ENCODE data around the gene C3orf38.
"Not testable (repeated sequence)": the region's sequence is repeated elsewhere in the genome, so short reads cannot be mapped to it uniquely, and the experiment has no call there.

Gene C3orf38

DNA sequence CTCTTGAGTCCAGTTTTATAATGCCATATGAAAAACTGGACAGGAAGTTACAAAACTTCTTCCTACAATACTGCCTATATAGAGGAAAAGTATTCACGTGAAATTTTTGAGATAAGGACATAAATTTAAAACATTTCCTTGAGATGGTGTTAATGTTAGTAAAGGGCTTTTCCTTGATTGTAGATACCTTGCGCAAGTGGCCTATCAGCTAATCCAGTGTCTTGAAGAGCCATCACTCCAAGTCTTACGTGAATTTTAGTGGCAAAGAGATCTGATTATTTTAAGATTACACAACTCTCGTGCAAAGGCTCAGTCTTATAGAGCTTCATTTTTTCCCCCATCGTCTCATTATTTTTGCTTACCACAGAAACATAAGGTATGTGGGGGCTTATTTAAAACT is 18.4 kb downstream of the C3orf38 start:
- H3K36me3 ChIP-seq = peaks cover 6 to 36% (median 12%) of the 10 kb centered on the region in 11 experiments; a peak in 15 of 22 replicates
- no peak; a peak in 1 of 22 replicates for TF ChIP-seq Cebpa-rat (IDR thresholded peaks at IDR 0.05)
- no peak overlapping the region for H3K4me2 ChIP-seq
- no peaks in the 10 kb centered on the region for H3K27me3 ChIP-seq
- no peak overlapping the region for H3K9ac ChIP-seq
- H3K4me1 ChIP-seq = peaks cover 0 to 11% (median 0%) of the 10 kb centered on the region in 10 experiments; a peak in 2 of 20 replicates
- H3K9me3 ChIP-seq (replicated peaks in 1 of 11) = no peaks in the 10 kb centered on the region
- no peak overlapping the region for H3K27ac ChIP-seq
- no peak overlapping the region for H3K4me3 ChIP-seq
- H4K20me1 ChIP-seq = peaks cover 0 to 23% (median 0%) of the 10 kb centered on the region in 11 experiments; a peak in 4 of 22 replicates

DNA sequence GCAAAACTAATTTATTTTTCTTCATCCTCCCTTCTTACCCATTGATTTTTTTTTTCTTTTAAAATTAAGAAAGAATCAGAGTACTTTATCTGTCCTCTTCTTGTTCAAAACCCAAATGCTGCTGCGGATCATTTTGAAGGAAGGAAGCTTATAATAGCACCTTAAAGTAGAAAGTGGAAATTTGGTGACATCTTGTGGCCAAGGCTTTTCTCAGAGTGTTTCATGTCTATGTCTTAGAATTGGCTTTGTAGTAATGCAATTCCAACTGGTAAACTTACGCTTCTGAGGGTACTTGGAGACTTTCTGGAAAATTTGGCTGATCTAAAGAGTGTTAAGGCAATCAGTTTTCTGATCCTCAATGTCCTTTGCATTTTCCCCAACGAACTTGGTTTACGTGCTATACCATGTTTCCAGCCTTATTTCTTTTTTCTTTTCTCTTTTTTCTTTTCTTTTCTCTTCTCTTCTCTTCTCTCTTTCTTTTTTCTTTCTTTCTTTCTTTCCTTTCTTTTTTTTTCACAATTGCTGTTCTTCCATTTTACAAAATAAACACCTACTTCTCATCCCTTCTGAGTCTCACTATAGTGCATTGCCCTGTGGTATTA is 30.7 kb downstream of the C3orf38 start:
- TF ChIP-seq Cebpa-rat (IDR thresholded peaks at IDR 0.05) = no peak
- Histone ChIP-seq H3K9ac (no peak overlapping the region), H3K27me3 (no peaks in the 10 kb centered on the region), H3K9me3 (replicated peaks in 1 of 11) (no peaks in the 10 kb centered on the region), H4K20me1 (no peaks in the 10 kb centered on the region), H3K4me3 (no peak overlapping the region), H3K27ac (no peak overlapping the region), H3K4me2 (peak overlapping the region in 1 of 11 experiments; percentile 10; a peak in 1 of 22 replicates), H3K36me3 (no peaks in the 10 kb centered on the region), H3K4me1 (peaks cover 0 to 2% (median 0%) of the 10 kb centered on the region in 10 experiments; a peak in 1 of 20 replicates)

DNA sequence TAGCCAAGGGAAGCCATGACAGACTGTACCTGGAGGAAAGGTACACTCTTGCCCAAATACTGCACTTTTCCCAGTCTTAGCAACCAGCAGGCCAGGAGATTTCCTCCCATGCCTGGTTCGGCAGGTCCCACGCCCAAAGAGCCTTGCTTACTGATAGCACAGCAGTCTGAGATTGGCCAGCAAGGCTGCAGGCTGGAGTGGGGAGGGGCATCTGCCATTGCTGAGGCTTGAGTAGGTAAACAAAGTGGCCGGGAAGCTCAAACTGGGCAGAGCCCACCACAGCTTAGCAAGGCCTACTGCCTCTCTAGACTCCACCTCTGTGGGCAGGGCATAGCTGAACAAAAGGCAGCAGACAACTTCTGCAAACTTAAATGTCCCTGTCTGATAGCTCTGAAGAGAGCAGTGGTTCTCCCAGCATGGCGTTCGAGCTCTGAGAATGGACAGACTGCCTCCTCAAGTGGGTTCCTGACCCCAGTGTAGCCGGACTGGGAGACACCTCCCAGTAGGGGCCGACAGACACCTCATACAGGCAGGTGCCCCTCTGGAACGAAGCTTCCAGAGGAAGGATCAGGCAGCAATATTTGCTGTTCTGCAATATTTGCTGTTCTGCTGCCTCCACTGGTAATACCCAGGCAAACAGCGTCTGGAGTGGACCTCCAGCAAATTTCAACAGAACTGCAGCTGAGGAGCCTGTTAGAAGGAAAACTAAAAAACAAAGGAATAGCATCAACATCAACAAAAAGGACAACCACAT is 32.6 kb downstream of the C3orf38 start:
- not testable (repeated sequence) for H3K4me2 ChIP-seq; H3K4me3 ChIP-seq; H3K9ac ChIP-seq; H3K36me3 ChIP-seq; H3K27ac ChIP-seq; H4K20me1 ChIP-seq; H3K27me3 ChIP-seq; H3K9me3 ChIP-seq (replicated peaks in 1 of 11); H3K4me1 ChIP-seq

DNA sequence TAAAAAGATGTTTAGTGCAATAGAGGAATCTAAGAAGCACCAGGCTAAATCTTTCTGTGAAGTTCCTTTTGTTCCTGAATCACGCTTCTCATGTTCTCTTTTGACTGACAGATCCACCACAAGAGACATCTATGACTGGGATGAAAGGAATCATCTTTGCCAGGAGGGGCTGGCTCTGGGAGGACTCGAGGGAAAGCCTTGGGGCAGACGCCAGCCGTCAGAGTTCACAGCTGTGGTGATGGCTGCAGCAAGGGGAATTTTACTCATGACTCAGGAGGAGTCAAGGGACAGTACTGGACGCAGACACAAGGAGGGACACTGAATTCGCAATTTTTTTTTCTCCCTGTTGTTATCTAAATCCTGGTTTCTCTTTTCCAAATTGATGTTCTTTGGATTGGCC is 38.7 kb downstream of the C3orf38 start:
- H3K36me3 ChIP-seq = no peaks in the 10 kb centered on the region
- H4K20me1 ChIP-seq = no peaks in the 10 kb centered on the region
- no peak for TF ChIP-seq Cebpa-rat (IDR thresholded peaks at IDR 0.05)
- no peaks in the 10 kb centered on the region for H3K27me3 ChIP-seq
- peaks cover 0 to 11% (median 3%) of the 10 kb centered on the region in 11 experiments; a peak in 9 of 22 replicates for H3K9me3 ChIP-seq (replicated peaks in 1 of 11)
- H3K4me2 ChIP-seq = no peak overlapping the region
- H3K4me3 ChIP-seq = no peak overlapping the region
- no peak overlapping the region for H3K27ac ChIP-seq
- no peak overlapping the region for H3K9ac ChIP-seq
- no peaks in the 10 kb centered on the region for H3K4me1 ChIP-seq

DNA sequence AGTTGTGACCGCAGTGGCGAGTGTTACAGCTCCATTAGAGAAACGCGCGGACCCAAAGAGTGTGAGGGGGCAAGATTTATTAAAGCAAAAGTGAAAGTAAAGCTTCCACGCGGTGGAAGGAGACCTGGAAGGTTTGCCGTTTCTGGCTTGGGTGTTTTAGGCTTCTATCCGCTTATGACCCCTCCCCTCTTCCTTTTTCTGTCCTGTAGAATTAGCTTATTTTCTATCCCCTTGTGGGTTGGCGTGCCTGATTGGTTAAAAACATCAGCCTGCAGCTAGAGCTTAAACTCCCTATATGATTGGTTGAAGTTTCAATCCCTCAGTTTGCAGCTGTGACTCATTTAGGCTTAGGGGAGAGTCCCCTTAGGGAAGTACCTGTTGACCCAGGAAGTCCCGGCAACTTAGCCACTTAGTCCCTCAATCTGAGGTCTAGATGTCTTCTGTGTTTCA is 39.6 kb downstream of the C3orf38 start:
- Histone ChIP-seq H3K4me3 (no peak overlapping the region), H3K36me3 (no peaks in the 10 kb centered on the region), H3K9ac (no peak overlapping the region), H3K27ac (no peak overlapping the region), H3K27me3 (no peaks in the 10 kb centered on the region), H3K4me2 (no peak overlapping the region), H3K9me3 (replicated peaks in 1 of 11) (peaks cover 0 to 11% (median 3%) of the 10 kb centered on the region in 11 experiments; a peak in 9 of 22 replicates), H3K4me1 (no peaks in the 10 kb centered on the region), H4K20me1 (no peaks in the 10 kb centered on the region)
- no peak for TF ChIP-seq Cebpa-rat (IDR thresholded peaks at IDR 0.05)

DNA sequence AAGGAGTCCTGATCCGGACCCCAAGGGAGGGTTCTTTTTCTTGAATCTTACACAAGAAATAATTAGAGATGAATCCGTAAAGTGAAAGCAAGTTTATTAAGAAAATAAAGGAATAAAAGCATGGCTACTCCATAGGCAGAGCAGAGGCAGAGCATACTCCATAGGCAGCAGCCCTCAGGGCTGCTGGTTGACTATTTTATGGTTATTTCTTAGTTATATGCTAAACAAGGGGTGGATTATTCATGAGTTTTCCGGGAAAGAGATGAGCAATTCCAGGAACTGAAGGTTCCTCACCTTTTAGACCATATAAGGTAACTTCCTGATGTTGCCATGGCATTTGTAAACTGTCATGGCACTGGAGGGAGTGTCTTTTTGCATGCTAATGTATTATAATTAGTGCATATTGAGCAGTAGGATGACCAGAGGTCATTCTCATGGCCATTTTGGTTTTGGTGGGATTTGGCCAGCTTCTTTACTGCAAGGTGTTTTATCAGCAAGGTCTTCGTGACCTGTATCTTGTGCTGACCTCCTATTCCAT is 42.2 kb downstream of the C3orf38 start:
- H3K27me3 ChIP-seq = no peaks in the 10 kb centered on the region
- no peaks in the 10 kb centered on the region for H4K20me1 ChIP-seq
- no peak overlapping the region for H3K27ac ChIP-seq
- no peak overlapping the region for H3K4me2 ChIP-seq
- H3K36me3 ChIP-seq = no peaks in the 10 kb centered on the region
- no peak overlapping the region for H3K4me3 ChIP-seq
- no peak for TF ChIP-seq Cebpa-rat (IDR thresholded peaks at IDR 0.05)
- H3K9ac ChIP-seq = no peak overlapping the region
- H3K4me1 ChIP-seq = peaks cover 0 to 7% (median 0%) of the 10 kb centered on the region in 10 experiments; a peak in 3 of 20 replicates
- H3K9me3 ChIP-seq (replicated peaks in 1 of 11) = peaks cover 0 to 11% (median 3%) of the 10 kb centered on the region in 11 experiments; a peak in 9 of 22 replicates

DNA sequence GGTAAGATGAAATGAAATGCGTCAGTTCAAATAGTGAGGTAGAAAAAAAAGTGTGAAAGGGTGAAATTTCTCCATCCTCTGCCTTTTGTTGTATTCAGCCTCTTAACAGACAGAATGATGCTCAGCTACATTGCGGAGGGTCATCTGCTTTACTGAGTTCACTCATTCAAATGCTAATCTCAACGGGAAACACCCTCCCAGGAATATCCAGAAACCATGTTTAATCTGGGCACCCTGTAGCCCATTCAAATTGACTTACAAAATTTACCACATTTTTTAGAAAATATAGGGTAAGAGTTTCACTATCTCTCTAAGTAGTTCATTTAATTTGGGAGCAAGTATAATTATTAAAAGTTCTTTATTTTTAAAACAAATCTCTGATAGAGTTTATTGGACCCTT is 42.9 kb downstream of the C3orf38 start:
- Histone ChIP-seq H3K9ac (no peak overlapping the region), H3K4me3 (no peak overlapping the region), H3K9me3 (replicated peaks in 1 of 11) (peaks cover 0 to 11% (median 3%) of the 10 kb centered on the region in 11 experiments; a peak in 9 of 22 replicates), H4K20me1 (no peaks in the 10 kb centered on the region), H3K4me2 (no peak overlapping the region), H3K27me3 (no peaks in the 10 kb centered on the region), H3K27ac (no peak overlapping the region), H3K4me1 (peaks cover 0 to 7% (median 0%) of the 10 kb centered on the region in 10 experiments; a peak in 3 of 20 replicates), H3K36me3 (no peaks in the 10 kb centered on the region)
- no peak for TF ChIP-seq Cebpa-rat (IDR thresholded peaks at IDR 0.05)

DNA sequence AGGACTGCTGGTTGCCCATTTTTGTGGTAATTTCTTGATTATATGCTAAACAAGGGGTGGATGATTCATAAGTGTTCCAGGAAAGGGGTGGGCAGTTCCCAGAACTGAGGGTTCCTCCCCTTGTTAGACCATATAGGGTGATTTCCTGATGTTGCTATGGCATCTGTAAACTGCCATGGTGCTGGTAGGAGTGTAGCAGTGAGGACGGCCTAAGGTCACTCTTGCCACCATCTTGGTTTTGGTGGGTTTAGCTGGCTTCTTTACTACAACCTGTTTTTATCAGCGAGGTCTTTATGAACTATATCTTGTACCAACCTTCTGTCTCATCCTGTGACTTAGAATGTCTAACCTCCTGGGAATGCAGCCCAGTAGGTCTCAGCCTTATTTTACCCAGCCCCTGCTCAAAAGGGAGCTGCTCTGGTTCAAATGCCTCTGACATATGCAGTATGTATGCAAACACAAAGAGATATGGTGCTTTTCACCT is 46.2 kb downstream of the C3orf38 start:
- TF ChIP-seq Cebpa-rat (IDR thresholded peaks at IDR 0.05) = no peak

DNA sequence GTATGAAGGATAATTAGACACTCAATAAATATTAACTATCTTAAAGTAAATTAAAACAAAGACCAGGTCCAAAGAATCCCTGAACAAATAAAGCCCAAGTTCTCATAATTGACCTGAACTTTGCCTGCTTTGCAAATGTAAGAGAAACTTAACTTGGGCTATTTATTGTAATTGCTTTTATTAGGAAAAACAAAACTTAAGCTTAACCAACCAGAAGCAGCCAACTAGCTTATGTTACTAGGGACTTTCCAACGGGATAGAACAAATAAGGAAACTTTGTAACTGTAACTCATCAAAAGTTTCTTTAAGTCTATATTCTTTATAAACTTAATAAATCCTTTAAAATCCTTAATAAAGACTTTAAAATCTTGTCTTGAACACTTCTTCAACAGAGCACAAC is 48.4 kb downstream of the C3orf38 start:
- peaks cover 0 to 7% (median 0%) of the 10 kb centered on the region in 10 experiments; a peak in 3 of 20 replicates for H3K4me1 ChIP-seq

More for the DNA sequence above, 46.2 kb downstream of the C3orf38 start:
- Histone ChIP-seq H3K27me3 (no peaks in the 10 kb centered on the region), H4K20me1 (no peaks in the 10 kb centered on the region), H3K27ac (peak overlapping the region in 2 of 11 experiments; percentile 57 to 61; a peak in 3 of 22 replicates), H3K36me3 (no peaks in the 10 kb centered on the region), H3K9me3 (replicated peaks in 1 of 11) (no peaks in the 10 kb centered on the region), H3K4me1 (peaks cover 0 to 7% (median 0%) of the 10 kb centered on the region in 10 experiments; a peak in 3 of 20 replicates), H3K4me3 (no peak overlapping the region), H3K4me2 (peak overlapping the region in 2 of 11 experiments; percentile 3 to 9; a peak in 1 of 22 replicates), H3K9ac (no peak overlapping the region)

More for the DNA sequence above, 48.4 kb downstream of the C3orf38 start:
- Histone ChIP-seq H3K4me3 (no peak overlapping the region), H3K9me3 (replicated peaks in 1 of 11) (no peaks in the 10 kb centered on the region), H3K4me2 (no peak overlapping the region), H3K9ac (no peak overlapping the region), H3K27me3 (no peaks in the 10 kb centered on the region), H3K27ac (no peak overlapping the region), H4K20me1 (no peaks in the 10 kb centered on the region), H3K36me3 (no peaks in the 10 kb centered on the region)
- TF ChIP-seq Cebpa-rat (IDR thresholded peaks at IDR 0.05) = no peak

All from BLaER1 treated with 17β-estradiol and CSF1 and Interleukin-3, amounts not matched to agents 10 nM and 100 nM (cell line).